IPS DF 4.7 (cell line): ENCODE measurements around the gene CRK.
"Not testable (repeated sequence)": the region's sequence is repeated elsewhere in the genome, so short reads cannot be mapped to it uniquely, and the experiment has no call there.

ENCODE experiments used
- DNase-seq: peaks from one replicate; pipeline ENCODE4 v3.0.0-alpha.2; 2013; ENCODE audit warnings: low spot score; ENCODE audit errors: extremely low read depth

The CRK gene

DNA sequence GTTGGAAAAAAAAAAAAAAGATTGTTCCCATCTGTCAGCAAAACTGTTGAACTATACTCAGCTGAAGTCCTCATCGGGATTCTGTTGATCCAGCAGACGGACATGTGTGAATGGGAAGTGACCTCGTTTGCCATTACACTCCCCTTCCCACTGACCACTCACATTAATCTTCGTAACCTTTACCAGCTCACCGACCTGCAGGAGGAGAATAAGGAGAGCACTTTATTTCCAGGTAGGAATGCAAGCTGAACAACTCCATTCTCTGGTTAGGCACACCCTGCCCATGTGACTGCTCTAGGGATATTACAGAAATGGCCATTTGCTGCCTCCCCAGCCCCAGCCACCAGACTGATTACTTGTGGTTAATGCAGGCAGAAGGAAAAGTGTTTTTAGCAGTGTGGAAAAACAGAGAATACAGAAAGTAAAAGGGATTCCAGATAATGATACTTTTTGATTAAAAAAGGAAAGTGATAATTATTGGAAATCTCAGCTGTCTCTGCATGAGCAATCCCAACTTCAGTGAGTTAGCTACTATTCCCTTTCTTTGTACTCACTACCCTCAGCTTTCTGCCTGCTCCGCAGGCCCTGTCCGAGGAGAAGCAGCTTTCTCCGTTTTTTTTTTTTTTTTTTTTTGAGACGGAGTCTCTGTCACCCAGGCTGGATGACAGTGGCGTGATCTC lies 32.4 kb downstream of the CRK start:
- no peak for DNase-seq

DNA sequence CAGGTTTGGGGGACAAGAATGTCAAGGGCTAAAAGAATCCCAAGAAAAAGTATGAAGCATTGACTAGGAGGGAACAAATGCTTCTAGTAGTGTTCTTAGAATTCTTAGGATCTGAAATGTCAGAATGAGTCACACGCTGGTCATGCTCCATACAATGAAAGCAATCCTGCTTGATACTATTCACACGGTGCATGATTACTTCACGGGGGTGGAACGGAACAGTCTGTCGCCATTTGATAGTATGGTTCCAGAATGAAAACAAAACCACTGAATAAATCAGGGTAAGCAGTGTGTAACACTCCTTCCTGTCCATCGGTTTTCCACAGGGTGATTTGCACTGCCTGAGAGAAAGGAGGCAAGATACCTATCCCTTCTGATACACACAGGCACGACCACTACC lies 33.1 kb downstream of the CRK start:
- no peak for DNase-seq

DNA sequence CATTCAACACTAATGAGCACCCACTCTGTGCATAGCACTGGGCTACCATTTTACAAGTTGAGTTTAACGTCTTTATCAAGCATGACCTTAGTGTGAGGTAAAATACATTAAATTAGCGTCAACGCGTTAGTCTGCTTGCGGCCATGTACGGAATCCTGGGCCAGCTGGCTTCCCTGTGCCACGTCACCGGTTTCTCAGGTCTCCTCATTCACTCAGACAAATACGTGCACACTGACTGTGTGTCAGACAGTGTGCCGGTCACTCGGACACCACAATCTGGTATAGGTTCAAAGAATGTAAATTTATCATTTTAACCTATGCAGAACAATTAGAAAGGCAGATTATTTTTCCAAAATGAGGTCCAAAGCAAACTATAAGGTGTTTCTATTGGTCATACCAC lies 34.6 kb downstream of the CRK start:
- DNase-seq, result no peak

DNA sequence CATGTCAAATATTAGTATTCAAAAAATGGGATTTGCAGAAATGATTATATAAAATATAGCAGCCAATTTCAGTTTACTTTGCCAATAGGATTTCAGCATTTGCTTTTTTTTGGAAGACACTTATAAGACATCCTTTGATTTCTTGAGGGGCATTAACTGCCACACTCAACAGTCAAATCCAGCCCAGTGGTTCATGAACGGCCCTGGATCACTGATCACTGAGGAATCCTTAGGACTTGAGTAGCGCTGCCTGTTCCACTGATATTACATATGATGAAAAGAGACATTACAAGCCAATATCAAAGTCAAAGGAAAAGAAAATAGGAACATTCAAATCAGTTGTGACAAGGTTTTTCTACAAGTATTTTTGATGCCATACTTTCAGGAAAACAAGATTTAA lies 35.1 kb downstream of the CRK start:
- no peak for DNase-seq

DNA sequence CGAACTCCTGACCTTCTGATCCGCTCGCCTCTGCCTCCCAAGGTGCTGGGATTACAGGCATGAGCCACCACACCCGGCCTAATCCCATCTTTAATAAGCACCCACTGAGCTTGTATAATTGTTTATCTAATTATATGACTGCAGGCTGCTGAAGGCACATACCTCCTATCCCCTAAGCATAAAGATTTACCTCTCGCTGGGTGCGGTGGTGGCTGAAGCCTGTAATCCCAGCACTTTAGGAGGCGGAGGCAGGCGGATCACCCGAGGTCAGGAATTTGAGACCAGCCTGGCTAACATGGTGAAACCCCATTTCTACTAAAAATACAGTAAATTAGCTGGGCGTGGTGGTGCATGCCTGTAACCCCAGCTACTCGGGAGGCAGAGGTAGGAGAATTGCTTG lies 35.9 kb downstream of the CRK start:
- no peak for DNase-seq

DNA sequence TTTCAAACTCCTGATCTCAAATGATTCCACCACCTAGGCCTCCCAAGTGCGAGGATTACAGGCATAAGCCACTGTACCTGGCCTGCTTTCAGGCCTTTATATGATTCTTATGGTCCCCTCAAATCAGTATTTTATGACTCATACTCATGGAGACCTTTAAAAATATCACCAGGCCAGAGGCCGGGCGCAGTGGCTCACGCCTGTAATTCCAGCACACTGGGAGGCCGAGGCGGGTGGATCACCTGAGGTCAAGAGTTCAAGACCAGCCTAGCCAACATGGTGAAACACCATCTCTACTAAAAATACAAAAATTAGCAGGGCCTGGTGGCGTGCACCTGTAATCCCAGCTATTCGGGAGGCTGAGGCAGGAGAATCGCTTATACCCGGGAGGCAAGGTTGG lies 37.6 kb downstream of the CRK start:
- DNase-seq, result not testable (repeated sequence)

DNA sequence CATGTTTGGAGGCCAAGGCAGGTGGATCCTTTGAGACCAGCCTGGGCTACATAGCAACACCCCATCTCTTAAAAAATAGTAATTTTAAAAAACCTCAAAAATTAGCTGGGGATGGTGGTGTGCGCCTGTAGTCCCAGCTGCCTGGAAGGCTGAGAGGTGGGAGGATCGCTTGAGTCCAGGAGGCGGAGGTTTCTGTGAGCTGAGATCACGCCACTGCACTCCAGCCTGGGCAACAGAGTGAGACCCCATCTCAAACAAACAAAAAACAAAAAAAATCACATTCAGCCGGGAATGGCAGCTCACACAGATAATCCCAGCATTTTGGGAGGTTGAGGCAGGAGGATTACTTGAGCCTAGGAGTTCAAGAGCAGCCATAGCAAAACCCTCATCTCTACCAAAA lies 39.6 kb downstream of the CRK start:
- DNase-seq, result no peak

DNA sequence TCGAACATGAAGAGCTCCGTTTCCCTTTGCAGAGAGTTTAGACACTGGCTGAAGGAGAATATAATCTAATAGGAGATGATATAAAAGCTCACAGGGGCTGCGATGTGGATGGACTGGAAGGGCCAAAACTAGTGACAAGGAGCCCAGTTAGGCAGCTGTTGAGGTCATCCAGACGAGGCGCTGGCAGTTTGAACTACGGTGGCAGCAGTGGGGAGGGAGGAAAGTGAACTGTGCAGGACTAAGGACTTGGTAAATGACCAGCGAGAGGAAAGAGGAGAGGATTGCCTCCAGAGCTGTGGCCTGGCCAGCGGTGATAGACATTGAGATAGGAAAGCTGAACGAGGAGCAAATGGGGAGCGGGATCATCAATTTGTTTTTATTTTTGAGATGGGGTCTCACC lies 41.4 kb downstream of the CRK start:
- DNase-seq, result no peak

DNA sequence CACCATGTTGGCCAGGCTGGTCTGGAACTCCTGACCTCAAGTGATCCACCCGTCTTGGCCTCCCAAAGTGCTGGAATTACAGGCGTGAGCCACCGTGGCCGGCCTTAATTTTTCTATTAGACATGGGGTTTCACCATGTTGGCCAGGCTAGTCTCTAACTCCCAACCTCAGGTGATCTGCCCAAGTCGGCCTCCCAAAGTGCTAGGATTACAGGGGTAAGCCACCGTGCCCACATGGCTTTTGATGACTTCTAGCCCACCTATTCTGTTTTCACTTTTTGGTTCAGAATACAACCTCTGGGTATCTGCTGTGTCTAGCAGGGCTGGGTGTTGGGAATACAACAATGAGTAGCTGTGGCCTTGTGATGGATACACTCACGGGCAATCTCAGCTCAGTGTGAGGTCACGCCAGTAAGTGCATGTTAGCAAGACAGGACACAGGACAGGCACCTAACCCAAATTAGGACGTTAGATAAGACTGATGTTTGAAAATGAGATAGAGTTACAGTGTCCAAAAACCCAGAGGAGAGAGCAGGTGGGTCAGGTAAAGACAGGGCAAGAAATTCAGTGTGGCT lies 41.9 kb downstream of the CRK start:
- DNase-seq, result no peak

DNA sequence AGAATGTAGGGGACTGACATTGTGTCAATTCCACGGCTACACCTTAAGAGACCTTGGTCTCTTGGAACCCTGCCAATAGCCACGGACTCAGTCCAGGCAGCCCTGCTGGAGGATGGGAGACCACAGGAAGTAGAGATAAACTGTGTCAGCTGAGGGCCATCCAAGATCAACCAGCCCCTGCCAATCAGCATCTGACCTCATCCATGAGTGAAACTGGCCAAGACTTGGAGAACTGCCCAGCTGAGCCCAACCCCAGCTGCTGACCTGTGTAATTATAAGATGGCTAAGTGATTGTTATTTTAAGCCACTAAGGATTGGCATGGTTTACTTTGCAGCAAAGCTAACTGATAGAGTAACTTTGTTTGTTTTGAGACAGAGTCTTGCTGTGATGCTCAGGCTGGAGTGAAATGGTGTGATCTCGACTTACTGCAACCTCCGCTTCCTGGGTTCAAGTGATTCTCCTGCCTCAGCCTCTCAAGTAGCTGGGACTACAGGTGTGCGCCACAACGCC lies 42.7 kb downstream of the CRK start:
- no peak for DNase-seq

DNA sequence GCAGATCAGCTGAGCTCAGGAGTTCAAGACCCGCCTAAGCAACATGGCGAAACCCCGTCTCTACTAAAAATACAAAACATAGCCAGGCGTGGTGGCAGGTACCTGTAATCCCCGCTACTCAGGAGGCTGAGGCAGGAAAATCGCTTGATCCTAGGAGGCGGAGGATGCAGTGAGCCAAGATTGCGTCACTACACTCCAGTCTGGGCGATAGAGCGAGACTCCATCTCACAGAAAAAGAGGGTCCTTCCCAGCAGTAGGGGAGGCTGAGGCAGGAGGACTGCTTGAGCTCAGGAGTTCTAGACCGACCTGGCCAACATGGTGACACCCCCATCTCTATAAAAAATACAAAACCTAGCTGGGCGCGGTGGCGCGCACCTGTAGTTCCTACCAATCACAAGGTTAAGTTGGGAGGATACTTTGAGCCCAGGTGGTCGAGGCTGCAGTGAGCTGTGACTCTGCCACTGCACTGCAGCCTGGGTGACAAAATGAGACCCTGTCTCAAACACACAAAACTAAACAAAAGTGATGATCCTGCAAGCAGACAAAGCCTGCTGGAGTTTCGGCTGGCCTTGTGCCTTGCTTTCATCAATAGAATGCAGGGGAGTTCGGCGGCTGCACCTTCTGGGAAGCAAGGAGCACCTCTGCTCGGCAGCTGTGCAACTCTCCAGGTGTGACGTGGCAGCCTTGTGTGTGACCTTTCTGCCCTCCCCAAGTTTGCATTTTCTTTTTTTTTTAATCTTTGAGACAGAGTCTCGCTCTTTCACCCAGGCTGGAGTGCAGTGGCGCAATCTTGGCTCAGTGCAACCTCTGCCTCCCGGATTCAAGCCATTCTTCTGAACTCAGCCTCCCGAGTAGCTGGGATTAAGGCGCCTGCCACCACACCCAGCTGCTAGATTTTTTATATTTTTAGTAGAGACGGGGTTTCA lies 43.6 kb downstream of the CRK start:
- no peak for DNase-seq

DNA sequence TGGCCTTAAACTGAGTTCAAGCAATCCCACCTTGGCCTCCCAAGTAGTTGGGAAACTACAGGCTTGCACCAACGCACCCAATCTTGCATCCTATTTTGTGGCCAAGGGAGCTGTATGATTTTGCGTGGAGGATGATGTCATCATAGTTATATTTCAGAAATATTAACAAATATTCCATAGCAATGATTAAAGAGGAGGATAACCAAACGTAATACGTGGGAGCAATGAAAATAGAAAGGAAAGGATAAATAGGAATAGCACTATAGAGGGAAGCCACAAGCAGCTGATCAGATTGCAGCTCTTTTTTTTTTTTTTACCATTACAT lies 53.8 kb downstream of the CRK start:
- no peak for DNase-seq

DNA sequence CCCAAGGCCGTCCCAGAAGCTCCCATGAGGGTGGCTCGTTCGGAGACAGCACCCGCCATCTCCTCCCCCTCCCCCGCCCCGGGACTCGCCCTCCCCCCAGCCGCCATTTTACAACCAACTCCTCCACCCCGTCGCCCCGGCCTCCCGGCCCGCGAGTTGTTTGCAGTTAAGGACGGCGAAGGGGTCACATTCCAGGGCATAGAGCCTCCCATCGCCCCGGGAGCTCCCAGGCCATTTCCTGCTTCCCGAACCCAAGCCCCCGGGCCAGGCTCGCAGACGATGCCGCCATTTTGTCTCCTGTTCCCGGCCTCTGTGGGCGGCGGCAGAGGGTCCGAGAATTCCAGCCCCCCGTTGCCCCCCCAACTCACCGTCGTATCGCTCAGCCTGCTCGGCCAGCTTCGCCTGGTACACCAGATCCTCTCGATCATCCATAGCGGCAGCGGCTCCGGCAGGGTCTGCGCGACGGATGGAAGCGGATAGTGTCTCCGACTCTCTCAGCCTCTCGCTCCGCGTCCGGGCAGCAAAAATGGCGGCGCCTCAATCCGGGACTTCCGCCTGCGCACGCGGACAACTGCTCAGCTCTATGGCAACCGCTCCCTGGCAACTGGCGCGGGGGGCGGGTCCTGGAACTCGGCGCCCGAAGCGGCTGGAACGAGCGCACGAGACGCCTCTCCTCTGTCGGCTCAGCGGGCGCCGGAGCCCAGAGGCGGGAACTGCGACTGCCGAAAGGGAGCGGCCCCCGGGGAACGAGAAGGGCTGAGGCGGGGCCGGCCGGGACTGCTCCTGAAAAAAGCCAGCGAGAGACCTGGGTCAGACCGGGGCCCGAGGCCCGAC lies 56.1 kb downstream of the CRK start, which contains the start of gene YWHAE:
Gene YWHAE, minus strand, starts transcription at position 544 of the 834 bp plus-strand sequence. Its CDS starts 112 bp downstream, at position 432.
- peak; percentile 64 for DNase-seq

DNA sequence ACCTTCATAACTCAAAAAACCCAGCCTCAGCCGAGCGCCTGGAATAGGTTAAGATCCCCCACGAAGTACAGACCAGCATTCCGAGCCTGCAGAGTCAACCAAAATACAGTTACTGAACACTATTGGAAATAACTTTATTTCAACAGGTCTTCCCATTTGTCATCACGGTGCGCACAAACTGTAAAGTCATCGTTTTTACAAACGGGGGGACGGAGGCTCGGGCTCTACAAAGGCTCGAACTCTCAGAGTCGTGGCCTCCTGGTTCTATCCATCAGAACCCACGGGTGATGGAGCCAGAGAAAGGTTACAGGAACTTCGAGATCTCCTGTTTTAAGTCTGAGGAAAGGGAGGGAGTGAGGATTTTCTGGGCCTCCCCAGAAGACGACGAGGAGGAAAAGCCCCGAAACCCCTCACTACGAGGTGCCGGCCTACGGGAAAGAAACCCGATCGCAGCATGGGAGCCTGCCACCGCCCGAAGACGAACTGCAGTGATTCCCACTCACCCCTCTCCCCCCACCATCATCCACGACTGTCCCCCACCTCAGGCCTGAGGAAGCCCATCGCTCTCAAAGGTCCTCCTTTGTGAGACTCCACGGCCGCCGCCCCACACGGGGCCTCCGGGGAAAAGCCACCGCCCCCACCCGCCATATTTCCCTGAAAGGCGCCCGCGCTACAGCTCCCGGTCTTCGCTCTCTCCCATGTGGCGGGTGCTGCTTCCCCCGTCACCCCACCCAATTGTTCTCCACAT lies 56.9 kb downstream of the CRK start:
- no peak for DNase-seq

DNA sequence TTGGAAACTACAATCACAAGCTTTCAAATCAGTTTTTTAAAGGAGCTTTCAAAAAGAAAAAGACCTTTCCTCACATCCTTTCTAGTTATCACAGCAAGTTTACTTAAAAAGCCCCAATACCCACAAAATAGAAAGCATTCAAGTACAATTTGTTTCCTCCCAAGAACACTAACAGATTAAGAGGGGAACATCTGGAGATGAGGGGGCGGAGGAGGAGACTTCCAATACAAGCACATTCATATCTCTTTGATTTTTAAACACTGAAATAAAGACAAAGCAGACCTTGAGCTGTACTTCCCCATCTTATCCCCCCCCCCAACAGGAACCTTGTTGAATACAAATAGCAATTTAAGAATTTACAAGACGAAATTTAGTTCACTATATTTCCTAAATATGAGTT lies 58.0 kb downstream of the CRK start:
- no peak for DNase-seq

DNA sequence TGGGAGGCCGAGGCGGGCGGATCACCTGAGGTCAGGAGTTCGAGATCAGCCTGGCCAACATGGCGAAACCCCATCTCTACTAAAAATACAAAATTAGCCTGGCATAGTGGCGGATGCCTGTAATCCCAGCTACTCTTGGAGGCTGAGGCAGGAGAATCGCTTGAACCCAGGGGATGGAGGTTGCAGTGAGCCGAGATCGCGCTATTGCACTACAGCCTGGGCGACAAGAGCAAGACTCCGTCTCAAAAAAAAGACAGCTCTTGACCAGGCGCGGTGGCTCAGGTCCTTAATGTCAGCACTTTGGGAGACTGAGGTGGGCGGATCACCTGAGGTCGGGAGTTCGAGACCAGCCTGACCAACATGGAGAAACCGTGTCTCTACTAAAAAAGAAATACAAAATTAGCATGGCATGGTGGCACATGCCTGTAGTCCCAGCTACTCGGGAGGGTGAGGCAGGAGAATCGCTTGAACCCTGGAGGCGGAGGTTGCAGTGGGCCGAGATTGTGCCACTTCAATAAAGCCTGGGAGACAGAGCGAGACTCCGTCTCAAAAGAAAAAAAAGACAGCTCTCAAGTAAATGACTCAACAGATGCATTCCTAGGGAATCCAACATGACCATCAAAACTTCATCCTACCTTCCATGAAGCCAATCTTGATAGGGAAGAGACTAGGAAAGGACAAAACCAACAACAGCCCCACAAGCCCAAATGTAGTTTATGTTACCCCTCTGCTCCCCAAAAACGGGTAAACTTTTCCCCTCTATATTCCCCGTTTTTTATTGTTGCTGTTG lies 60.0 kb downstream of the CRK start:
- DNase-seq, result not testable (repeated sequence)

DNA sequence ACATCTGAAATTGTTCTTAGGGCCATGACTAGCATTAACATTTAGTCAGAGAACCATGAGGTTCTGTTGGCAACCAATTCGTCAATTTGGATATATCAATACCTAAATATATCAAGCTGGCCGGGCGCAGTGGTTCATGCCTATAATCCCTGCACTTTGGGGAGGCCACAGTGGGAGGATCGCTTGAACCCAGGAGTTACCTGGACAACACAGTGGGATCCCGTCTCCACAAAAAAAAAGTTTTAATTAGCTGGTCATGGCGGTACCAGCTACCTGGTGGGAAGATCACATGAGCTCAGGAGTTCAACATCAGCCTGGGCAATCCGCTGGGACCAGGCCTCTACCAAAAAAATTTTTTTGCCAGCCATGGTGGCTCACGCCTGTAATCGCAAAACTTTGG lies 64.5 kb downstream of the CRK start:
- DNase-seq, result no peak

DNA sequence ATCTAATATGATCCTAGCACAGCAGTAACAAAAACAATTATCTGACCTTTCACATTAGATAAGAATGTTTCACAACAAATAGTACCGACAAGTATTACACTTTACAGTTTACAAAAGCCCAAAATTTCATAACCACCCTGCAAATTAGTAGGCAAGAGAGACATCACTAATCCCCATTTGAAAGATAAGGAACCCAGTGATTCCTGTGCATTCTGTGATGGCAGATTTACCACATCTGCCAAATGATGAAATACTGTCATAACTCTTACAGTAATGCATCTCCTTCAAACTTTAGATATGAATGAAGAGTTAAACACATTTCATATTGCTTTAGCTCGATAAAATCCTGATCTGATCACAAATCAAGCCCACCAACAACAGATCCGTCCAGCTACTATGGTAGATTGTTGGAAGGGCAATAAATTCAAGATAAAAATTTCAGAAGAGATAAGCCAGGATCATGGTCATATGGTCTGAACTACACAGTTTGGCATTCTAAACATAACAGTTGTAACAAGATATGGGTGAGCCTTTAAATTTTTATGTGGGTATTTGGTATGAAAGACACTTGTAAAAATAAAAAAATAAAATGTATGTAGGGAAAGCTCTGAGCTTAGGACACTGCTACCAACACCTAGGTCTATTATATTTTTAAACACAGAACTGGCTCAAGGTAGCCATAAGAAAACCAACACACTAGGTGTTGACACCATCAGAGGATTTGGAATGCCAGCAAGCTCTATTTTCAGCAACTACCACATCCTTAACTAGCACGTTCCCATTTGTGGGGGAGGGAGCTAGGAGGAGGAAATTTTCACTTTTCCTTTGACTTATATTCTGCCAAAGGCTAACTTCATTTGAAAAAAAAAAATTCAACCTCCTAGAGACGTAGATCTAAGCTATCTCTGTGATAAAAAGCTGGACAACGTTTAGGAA lies 65.3 kb downstream of the CRK start:
- DNase-seq, result no peak
